Glomerular visceral epithelial cell (primary cell): ENCODE measurements around the gene ERBB4.

Experiments used
- DNase-seq: peaks from one replicate; pipeline ENCODE4 v3.0.0-alpha.2; 2016; ENCODE audit errors: extremely low spot score

ERBB4 gene

DNA sequence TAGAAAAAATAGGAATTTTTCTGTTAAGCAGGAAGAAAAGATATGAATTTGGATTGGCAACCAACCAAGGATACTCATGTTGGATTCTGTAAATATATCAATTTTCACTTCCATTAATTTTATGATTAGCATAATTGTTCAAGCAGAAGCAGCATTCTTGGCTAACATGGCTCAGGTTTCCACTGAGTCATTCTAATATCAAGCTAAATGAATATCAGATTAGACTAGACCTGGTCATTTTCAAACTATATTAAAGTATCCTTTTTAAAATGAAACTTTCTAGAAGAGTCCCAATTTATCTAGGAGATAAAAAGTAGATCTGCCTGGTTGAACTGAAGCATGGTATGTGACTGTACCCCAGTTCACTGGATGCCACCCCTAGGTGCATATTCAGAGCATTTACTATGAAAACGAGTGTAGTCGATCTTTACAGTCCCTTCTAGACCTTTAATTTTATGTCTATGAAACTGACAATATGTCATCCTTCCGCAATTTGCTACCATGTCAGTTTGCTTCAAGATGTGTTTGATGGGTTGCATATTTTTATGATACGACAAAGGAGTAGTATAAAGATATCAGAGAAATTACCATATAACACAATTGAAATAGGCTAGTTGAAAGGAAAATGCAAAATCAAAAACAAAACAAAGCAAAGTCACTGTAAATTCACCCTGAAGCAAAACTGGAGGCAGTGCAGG lies 704.9 kb downstream of the ERBB4 start:
- DNase-seq = no peak

DNA sequence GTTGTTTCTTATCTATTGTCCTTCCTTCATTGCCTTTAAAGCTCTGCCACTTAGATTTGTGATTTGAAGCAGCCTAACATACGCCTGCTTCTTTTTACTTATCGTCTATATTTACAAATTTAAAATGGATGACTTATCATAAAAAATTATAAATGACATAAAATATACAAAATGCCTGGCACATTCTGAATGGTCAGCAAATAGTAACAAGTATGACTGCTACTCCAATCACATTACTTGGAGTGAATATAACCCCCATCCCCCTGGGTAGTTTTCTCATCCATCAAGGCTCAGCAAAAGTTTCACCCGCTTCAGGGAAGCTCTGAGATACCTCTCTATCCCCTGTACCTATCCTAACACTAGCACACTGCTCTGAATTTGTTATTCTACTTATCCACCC lies 708.9 kb downstream of the ERBB4 start:
- DNase-seq = no peak

DNA sequence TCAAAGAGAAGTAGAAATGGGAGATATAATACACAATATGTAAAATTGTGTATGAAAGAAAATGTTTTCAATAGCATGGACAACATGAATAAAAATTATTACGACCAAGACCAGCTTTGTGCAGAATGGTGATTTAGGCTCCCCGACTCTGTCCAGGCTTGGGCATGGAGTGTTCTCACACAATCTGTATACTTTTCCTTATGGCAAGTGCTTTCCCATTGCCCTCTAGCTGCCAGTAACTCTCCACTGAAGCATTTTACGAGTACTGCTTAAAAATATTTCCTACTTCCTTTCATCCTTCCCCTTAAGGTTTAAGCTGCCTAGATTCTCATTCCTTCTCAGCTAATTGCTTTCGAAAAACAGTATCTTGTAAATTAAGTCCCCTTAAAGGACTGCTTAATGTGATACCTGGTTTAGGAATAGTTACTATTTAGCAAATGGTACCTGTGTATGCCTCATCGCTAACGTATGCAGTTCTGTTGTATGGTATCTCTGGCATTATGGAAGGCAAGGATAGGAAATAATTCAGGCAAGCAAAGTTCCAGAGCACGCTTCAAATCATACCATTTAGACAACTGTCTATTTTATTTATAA lies 714.6 kb downstream of the ERBB4 start:
- no peak for DNase-seq

DNA sequence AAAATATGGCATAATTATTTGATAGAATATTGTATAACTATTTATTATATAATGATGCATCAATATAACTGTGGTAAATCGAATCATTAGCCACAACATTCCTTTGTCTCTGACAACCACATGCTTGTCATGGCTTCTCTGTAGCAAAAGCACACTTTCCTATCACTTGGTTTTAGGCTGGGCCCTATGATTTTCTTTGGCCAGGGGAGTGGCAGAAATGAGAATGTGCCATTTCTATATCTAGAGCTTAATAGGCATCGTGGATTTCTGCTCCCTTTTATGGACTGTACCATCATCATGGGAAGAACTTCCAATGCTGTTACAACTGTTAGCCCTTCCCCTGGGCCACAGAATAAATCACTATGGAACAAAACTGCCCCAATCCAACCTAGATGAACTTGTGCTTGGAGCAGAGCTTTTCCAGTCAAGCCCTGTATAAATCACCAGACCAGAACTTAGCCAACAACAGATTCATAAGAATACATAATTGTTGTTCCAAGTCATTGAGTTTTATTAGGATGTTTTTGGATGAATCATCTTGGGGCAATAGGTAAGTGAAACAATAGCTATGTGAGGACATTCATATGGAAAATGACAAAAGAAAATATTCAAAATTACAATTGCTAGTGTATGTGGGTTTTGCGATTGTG lies 715.8 kb downstream of the ERBB4 start:
- peak; percentile 12 for DNase-seq

DNA sequence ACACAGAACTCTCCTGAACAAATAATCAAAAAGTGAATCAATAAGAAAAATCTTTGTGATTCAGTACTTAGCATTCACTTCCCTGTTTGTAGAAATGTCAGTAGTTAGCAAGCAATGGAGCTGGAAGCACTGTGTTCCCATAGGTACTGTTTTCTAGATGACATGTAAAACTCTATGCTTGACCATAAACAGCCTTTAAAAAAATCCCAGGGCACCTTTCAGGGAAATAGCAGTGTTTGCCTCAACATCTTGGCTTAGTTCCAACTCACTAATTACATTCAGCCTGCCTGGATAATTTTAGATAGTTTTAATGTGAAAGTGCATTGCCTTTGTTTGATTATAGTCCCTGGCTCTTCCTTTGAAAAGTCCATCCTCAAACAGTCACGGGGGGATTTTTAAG lies 721.8 kb downstream of the ERBB4 start:
- no peak for DNase-seq

DNA sequence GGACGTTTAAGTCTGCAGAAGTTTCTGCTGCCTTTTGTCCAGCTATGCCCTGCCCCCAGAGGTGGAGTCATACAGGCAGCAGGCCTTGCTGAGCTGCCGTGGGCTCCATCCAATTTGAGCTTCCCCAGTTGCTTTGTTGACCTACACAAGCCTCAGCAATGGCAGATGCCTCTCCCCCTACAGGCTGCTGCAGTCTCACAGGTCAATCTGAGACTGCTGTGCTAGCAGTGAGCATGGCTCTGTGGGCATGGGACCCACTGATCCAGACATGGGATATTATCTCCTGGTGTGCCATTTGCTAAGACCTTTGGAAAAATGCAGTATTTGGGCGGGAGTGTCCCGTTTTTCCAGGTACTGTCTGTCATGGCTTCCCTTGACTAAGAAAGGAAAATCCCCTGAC lies 726.0 kb downstream of the ERBB4 start:
- DNase-seq = no peak

DNA sequence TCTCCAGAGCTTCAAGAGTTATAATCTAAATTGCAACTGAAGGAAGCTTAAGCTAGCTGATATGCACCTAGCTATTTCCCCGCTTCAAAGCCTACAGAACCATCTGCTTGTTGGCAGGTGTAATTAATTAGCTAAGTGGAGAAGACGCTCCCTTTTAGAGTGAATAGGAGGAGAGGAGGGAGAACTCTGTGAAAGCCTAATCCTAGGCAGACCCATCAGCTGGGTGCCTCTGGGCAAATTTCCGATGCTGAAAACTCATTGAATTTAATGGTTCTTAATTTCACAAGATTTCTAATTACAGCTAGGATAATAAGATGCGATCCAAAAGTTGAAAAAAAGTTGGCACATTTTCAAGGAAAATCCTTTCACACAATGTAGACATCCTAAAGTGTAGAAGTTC lies 735.9 kb downstream of the ERBB4 start:
- DNase-seq = no peak

DNA sequence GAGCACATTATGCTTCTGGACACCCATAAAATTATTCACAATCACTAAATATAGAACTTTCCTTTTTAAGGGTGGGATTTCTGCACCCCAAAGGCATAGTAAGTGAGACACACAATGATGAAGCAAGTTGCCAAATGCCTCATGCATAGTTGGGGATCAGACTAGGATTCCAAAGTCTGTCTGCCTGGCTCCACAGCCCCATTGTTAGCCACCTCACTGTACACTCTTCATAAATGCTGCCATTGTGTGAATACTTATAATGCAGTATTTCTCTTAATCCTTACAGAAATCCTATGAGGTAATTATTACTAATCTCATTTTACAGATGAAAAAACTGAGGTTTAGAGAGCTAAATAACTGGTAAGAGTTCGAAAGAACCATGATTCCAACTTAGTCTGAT lies 738.6 kb downstream of the ERBB4 start:
- no peak for DNase-seq

DNA sequence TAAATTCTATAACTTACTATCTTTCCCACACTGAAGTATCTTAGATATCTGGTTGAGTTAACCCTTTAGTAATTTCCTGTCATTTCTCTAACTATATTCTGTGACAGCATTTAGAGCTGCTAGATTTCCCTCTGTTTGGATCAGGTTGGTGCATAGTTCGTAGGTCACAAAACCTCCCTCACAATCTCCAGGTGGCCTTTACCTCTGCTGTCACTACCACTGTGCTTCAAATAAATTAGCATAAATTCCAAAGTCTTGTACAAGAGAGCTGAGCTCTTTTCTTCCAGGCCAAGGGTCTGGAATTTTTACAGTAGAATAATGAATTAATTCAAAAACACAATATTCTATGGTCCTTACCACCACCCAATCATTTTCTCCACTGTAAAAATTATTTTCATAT lies 739.7 kb downstream of the ERBB4 start:
- DNase-seq = no peak

DNA sequence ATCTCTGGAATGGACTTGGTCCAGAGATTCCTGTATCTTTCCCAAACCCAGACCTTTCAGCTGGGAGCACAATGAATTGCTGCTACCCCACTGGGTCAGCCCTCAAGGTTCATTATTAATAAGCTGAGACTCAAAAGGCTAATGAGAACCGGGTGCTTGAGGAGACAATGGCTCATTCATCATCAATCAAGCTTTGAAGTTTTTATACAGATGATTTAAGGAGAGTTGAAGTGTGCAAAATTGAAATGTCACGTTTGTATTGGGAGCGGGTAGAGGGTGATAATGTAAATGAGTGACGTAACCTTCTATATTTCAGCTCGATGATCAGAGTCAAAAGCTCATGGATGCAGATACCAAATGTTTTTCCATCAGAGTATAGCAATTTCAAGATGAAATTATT lies 744.9 kb downstream of the ERBB4 start:
- no peak for DNase-seq

DNA sequence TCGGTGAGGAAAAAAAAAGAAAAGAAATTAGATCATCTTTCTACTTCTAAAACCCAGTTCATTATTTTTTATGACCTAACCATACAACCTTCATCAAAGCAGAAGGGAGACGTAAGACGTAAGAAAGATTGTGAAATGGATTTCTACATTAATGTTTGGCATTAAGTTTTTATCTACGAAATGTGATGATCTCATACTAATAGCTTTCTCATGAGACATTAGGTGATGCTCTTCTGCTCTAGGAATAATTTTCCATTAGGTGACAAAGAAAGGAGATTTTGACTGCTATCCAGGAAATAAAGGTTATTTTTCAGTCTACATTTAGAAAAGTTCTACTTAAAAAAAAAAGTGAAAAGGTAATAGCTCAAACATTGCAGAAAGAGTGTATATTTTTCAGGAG lies 748.6 kb downstream of the ERBB4 start:
- DNase-seq = no peak

DNA sequence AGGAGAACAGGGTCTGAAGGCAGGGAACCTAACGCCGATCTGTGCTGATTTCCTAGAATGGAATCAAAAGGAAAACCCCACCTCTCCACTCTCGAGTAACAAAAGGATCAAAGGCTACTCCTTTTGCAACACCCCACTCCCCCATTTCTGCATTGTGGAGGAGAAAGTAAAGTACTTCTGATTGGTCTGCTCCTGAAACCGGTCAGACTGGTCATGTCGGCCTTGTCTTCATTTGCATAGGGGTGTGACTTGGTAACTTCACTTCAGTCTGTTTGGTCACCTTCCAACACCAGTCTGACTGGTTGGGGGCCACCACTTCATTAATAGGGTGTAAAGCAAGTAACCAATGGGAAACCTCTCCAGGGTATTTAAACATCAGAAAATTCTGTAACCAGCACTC lies 771.9 kb downstream of the ERBB4 start:
- DNase-seq = no peak

DNA sequence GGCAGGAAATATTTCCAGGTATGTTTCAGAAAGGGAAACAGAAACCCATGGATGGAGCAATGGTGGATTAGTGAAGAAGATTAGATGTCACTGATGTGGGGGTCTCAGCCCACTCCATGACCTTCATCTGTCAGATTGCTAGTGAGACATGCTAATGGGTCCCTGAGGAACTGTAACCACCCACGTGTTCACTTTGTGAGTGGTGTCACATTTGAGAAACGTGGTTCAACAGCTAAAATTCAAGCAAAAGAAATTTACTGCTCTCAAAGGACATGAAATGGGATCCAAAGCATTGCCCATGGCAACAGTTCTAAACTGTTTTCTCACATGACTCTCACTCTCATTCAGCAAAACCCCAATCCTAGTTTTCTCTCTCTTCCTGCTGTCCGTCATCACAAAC lies 776.1 kb downstream of the ERBB4 start:
- no peak for DNase-seq

DNA sequence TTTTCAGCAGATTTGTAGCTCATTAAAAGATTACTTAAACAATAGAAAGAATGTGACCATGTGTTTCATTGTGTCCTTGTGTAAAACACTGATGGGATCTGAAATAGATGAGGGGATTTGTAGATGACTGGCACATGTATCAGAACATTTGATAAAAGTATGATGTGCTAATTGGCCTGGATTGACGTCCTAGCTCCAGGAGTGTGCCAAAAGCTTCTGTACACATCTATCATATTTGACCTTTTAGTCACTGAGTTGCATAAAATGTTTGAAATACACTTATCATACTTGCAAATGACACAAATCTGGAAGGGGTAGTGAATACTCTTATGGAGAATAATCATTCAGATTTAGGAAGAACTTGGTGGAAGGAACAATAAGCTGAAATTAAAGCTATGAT lies 778.5 kb downstream of the ERBB4 start:
- DNase-seq = no peak

DNA sequence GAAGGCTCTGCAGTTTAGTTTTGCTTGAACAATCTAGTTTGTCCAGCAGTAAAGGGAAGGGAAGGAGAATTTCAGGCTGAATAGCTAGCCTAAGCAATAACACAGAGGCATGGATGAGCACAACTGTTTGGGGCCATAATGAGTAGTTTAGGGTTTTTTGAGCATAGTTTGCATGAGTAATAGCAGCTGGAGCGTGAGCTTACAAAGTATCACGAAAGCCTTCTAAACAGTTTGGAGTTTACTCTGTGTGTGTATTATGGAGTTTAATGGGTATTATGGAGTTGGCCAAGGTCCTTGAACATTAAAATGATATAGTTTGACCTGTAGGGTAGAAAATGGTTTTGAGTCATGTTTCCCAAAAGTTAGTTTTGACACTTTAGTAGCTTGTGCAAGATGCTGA lies 782.3 kb downstream of the ERBB4 start:
- no peak for DNase-seq

DNA sequence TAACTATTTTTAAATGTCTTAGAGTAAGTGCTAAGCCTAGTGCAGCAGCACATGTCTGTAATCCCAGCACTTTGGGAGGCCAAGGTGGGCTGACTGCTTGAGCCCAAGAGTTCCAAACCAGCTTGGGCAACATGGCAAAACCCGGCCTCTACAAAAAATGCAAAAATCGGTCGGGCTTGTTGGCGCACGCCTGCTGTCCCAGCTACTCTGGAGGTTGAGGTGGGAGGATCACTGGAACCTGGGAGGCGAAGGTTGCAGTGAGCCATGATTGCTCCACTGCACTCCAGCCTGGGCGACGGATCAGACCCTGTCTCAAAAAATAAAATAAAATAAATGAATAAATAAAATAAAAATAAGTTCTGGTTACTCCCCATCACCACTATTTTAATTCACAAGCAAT lies 783.4 kb downstream of the ERBB4 start:
- no peak for DNase-seq

DNA sequence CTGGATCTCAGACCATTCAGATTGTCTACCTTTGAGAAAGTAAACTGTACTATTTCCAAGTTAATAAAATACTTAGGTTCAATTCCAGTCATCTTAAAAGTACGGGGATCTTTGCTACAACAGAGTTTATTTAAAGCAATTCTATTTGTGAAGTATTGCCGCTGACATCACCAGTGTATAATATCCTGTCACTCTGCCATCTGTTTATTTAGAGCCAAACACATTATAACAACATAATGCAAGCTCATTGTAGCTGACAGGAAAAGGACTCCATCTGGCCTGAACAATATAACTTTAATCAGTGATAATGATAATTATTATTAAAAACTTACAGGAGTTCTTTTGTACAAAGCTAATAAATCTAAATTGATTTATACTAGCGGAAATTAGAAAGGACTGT lies 786.8 kb downstream of the ERBB4 start:
- DNase-seq = no peak

DNA sequence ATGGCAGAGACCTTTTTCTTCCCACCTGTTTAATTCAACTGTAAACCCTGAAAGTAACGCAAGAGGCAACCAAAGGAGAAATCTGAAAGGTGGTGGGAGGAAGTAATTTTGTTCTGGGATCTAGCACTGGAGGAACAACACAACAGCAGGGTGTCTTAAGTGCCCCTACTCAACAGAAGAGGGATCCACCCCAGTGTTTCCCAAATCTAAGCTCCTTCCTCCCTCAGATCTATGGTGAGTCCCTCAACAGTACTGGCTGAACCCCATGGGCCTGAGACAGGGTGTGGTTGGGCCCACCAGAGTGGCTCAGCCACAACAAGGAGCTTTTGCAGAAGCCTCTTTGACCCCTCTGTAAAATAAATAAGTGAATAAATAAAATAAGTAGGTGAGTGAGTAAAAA lies 790.3 kb downstream of the ERBB4 start:
- no peak for DNase-seq

DNA sequence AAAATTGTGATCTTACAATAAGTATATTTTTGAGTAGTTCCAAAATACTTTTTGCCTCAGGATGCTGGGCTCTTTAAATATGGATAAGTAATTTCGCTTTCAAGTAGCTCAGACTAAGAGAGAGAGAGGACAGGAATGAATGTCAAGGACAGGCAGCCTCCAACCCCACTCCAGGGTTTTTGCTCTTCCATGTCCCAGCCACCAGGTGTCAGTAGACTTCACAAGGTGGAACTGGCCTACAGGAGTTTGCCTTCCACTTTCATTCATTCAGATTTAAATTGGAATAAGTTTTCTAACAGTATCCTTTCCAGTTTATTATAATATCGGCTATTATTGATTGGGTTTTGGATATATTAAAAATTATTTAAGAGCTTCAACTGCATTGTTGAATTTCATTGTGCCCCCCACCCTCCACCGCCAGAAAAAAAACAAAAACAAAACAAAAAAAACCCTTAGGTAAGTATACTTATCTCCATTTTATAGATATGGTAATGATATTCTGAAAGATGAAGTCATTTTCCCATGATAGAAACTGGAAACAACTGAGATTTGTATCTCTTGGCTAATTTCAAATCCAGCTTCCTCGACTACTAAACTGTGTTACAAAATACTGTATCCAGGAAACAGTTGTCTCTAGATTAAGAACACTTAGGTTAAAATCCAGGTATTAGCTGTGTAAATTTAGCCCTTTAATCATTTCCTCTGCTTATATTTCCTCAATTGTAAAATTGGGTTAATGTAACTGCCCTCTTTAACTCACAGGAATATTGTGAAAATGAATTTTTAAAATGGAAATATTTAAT lies 793.1 kb downstream of the ERBB4 start:
- DNase-seq = peak; percentile 69

DNA sequence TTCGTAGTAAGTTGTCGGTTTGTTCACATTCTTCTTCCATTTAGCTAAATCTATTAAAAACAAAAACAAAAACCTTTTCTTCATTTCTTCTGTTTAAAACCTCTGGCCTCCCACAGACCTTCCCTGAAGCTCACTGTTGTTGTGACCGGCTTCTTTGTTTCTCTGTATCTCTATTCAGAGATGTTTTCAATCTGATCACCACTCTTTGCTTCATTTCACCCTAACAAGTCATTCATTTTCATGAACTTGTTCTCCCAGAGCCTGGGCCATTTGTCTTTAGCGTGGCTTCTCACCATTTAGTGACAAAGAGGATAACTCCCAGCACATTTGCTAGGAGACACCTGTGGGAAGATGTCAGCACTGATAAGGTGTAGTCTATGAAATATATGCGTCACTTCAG lies 794.2 kb downstream of the ERBB4 start:
- no peak for DNase-seq

DNA sequence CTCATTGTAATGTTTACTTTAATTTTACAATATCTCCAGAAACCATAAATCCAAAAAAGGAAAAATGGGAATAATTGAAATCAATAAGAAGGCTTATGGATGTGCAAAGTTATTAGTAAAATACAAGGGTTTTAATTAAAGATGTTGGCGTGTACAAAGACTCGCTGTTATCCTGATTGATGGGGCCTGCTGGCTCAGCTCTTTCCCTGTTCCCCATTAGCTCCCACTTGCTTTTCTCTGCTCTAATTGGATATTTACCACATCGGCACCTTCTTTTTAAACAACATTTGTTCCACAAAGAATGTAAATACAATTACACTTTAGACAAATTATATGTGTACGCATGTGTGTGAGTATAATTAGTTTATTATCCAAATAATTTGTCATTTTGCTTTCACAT lies 796.6 kb downstream of the ERBB4 start:
- DNase-seq = no peak

DNA sequence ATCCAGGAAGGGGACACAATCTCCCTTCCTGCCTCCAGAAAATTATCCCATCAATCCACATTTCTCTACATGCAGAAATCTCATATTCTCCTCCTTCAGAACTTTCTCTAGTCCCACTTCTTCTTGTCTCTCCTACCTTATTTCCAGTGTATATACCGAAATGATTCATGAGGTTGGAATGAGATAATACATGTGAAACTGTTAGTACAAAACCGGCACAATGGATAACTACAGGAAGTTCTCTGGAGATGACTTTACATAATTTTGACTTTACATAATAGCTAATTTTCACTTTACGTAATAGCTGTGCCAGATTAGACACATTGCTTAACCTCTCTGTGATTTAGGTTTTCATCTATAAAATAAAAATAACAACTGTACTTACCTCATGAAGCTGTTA lies 801.3 kb downstream of the ERBB4 start:
- DNase-seq = peak; percentile 17

DNA sequence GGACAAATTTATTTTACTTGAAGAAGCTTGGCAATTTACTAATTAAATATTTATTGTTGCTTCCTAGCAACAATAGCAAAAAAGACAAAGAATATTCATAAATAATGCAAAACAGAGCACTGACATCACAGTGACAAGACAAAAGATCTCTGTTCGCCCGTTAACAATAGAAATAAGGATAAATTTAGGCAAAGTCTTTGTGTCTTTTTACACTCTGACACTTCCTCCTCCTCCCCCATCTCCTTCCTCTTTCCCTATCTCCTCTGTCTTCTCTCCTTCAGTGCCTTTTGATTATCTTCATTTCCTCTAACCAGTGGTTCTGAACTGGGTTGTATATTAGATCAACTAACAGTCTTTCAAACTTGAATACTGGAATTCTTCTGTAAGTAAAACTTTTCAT lies 808.4 kb downstream of the ERBB4 start:
- no peak for DNase-seq
